ENCODE measurements around the gene TMEM272. TPM values are rescaled to one million over a fixed set of nuclear protein-coding genes. Genes with fewer than 3 reads are reported as not detected.

The TMEM272 gene
- total RNA-seq, 2 experiments from 2014 or later: 0.15 to 0.28 TPM

DNA sequence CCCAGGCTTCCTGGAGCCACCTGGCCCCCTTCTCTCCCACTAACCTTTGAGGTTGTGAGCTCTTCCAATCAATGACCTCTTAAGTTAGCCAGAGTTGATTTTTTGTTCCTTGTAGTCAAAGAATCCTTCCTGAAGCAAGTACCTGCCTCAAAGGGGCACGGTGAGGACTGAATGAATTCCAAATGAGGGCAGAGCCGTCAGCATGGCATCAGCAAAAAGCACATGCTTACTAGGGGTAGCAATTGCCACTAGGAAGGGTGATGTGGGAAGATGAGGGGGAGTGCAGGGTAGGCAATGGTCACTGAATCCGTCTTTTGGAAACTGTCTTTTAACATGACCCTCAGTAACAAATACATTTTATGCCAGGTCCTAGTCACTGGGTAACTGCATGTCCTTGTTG lies 25.4 kb downstream of the TMEM272 start:
- CTCF ChIA-PET: interaction anchor here (0.7 to 2.1 kb wide), 3 partner anchors 10 to 18 kb away, joined by 3 to 5 read pairs (median 5); no protein-coding TSS in a partner anchor
- Mint-ChIP-seq H3K4me1 (peaks cover 71% of the 10 kb centered on the region), H3K36me3 (ENCODE audit: low read depth) (no peaks in the 10 kb centered on the region), H3K4me3 (no peak overlapping the region), H3K27ac (no peak overlapping the region), H3K27me3 (no peaks in the 10 kb centered on the region), H3K9me3 (no peaks in the 10 kb centered on the region)
- DNase-seq: no peak
- POLR2A ChIA-PET: no interaction called here

DNA sequence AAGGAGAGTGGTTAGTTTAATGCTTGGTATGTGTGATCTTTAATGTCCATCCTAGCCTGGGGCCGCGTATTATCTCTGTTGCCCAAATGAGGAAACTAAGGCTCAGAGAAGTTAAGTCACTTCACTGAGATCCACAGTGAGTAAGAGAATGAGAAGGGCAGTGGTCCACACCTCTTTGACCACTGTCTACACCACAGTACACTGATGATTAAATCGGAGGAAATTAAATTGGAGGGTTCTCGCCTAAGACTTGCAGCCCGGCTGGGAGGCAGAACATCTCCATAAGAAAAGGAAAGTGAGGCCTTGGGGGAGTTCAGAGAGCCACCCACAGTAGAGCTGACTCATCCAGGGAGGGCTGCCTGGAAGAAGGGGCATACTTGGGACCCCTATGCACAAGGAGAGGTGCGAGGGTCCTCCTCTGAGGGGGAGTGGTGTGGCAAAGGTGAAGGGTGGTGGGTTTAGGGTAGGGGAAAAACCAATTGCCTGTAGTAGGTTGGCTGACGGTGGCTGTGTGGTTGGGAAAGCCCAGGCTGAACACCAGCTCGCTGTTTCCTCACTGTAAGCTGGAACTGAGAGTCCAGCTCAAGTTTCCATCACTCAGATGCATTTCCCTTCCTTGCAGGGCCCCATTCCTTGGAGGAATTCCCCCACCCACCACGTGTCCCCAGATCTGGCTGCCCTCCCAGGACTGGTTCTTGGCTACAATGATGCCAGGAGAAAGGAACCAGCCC lies 26.0 kb downstream of the TMEM272 start:
- Mint-ChIP-seq H3K36me3 (ENCODE audit: low read depth) (no peaks in the 10 kb centered on the region), H3K4me1 (peaks cover 70% of the 10 kb centered on the region), H3K9me3 (no peaks in the 10 kb centered on the region), H3K4me3 (no peak overlapping the region), H3K27me3 (no peaks in the 10 kb centered on the region), H3K27ac (no peak overlapping the region)
- ChIA-PET CTCF (interaction anchor here (0.7 to 1.1 kb wide), 2 partner anchors 13 to 18 kb away, joined by 3 to 5 read pairs; no protein-coding TSS in a partner anchor), POLR2A (no interaction called here)
- DNase-seq: no peak

DNA sequence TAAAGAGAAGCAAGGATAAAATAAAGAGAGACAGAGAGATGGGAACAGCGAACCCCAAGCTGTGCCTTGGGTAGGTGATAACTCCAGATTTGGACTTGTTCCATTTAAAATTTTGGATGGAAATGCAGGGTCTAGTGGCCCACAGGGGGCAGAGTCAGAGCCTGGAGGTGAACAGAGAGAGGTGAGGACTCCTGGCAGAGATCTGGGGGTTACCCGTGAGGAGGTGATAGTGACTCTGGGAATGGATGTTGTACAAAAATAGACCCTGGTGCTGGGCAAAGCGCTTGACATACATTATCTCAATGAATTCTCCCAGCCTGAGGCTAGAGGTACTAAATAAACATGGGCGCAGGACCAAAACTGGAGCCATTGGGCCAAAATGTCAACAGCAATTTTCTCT lies 26.7 kb downstream of the TMEM272 start:
- Mint-ChIP-seq H3K27me3 (no peaks in the 10 kb centered on the region), H3K27ac (no peak overlapping the region), H3K9me3 (no peaks in the 10 kb centered on the region), H3K4me3 (no peak overlapping the region), H3K36me3 (ENCODE audit: low read depth) (no peaks in the 10 kb centered on the region), H3K4me1 (peaks cover 63% of the 10 kb centered on the region)
- ChIA-PET POLR2A (no interaction called here), CTCF (no interaction called here)
- DNase-seq: no peak

DNA sequence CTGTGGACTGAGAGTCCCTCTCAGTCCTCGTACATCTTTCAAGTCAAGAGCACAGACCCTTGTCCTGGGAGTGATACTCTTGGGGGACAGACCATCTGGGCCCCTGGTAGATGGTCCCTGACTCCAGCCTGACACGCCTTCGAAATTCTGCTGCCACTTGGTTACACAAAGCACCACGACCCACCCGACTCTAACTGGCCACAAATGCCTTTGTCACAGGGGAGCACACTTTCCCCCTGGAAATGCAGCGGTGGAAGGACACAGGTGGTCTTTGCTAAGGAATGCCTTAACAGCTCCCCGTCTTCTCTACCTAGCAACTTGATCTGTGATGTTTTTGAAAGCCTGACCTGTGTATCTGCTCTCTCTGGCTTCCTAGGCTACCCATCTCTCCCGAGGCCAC lies 27.3 kb downstream of the TMEM272 start:
- Mint-ChIP-seq H3K36me3 (ENCODE audit: low read depth) (no peaks in the 10 kb centered on the region), H3K27me3 (no peaks in the 10 kb centered on the region), H3K9me3 (no peaks in the 10 kb centered on the region), H3K27ac (no peak overlapping the region), H3K4me3 (no peak overlapping the region), H3K4me1 (peaks cover 58% of the 10 kb centered on the region)
- DNase-seq: no peak
- ChIA-PET CTCF (no interaction called here), POLR2A (no interaction called here)

- Mint-ChIP-seq H3K9me3 (no peaks in the 10 kb centered on the region), H3K27ac (no peak overlapping the region), H3K4me1 (peaks cover 56% of the 10 kb centered on the region), H3K36me3 (ENCODE audit: low read depth) (no peaks in the 10 kb centered on the region), H3K27me3 (no peaks in the 10 kb centered on the region), H3K4me3 (no peak overlapping the region)
- DNase-seq: no peak
- ChIA-PET POLR2A (interaction anchor here (1.0 kb wide), 1 partner anchor 363 kb away, joined by 4 read pairs; no protein-coding TSS in a partner anchor), CTCF (interaction anchor here (1.4 to 5.5 kb wide), 6 partner anchors 18 to 363 kb away, joined by 3 to 101 read pairs (median 10); partner anchors contain the start of genes INTS6, NEK5 and TMEM272)
Measured at GRCh38 chr13:51816604-51817249, 28.2 kb downstream of the TMEM272 start.

GRCh38 chr13:51815848-51816247 lies 29.1 kb downstream of the TMEM272 start:
- Mint-ChIP-seq H3K27ac (no peak overlapping the region), H3K4me1 (peaks cover 51% of the 10 kb centered on the region), H3K36me3 (ENCODE audit: low read depth) (no peaks in the 10 kb centered on the region), H3K4me3 (no peak overlapping the region), H3K27me3 (no peaks in the 10 kb centered on the region), H3K9me3 (no peaks in the 10 kb centered on the region)
- no peak for DNase-seq
- CTCF ChIA-PET: interaction anchor here (0.6 to 5.5 kb wide), 26 partner anchors 9 to 635 kb away, joined by 3 to 101 read pairs (median 5); partner anchors contain the start of genes INTS6, NEK5, TMEM272 and VPS36
- POLR2A ChIA-PET: interaction anchor here (1.0 to 2.9 kb wide), 3 partner anchors 12 to 362 kb away, joined by 4 to 10 read pairs (median 7); no protein-coding TSS in a partner anchor

DNA sequence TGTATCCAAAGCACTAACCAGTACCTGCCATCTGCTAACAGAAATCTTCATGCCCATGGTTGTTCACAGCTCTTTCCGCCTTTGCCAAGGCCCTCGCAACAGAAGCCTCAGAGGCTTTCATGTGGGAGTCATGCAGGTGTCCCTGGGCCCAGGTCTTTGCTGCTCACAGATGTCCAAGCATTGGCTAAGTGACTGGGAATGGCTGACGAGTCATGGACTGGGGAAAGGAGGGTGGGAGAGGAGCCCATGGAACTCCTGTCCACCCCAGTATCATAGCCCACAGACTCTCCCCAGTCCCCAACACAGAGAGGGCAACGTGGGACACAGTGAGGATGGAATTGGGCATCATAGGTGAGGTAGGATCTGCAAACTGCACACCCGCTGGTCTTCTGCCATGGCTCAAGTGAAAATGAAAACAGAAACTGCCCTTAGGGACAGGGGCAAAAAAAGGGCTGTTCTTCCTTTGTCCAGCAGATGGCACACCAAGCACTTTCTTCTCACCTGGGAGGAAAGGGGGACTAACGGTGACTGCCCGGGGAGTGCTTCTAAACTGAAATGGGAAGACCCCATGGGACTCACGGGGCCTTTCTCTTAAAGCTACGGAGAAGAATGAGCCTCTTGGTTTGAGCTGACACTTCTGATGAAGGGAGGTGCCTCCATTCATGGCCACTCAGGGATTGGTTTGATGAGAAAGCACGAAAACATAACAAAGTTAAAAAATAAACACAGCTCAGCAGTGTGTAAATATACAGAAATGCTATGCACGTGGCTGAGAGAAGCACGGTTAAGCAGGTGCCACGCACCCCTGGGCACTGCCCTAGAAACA lies 29.9 kb downstream of the TMEM272 start:
- Mint-ChIP-seq H3K36me3 (ENCODE audit: low read depth) (no peaks in the 10 kb centered on the region), H3K4me3 (peak overlapping the region; percentile 45), H3K27ac (peak overlapping the region; percentile 54), H3K4me1 (peaks cover 45% of the 10 kb centered on the region), H3K27me3 (no peaks in the 10 kb centered on the region), H3K9me3 (no peaks in the 10 kb centered on the region)
- peak; percentile 82 for DNase-seq
- CTCF ChIA-PET: interaction anchor here (0.6 to 5.5 kb wide), 32 partner anchors 8 to 635 kb away, joined by 3 to 101 read pairs (median 5); partner anchors contain the start of genes INTS6, NEK5, TMEM272 and VPS36
- POLR2A ChIA-PET: interaction anchor here (0.7 to 2.9 kb wide), 5 partner anchors 10 to 380 kb away, joined by 3 to 11 read pairs (median 7); no protein-coding TSS in a partner anchor

- ChIA-PET POLR2A (interaction anchor here (0.6 to 2.9 kb wide), 6 partner anchors 9 to 381 kb away, joined by 3 to 11 read pairs (median 4); no protein-coding TSS in a partner anchor), CTCF (interaction anchor here (0.6 to 5.5 kb wide), 13 partner anchors 9 to 375 kb away, joined by 3 to 101 read pairs (median 9); partner anchors contain the start of gene NEK5)
- no peaks in the 10 kb centered on the region for H3K9me3 Mint-ChIP-seq
- H3K27me3 Mint-ChIP-seq: no peaks in the 10 kb centered on the region
- no peak overlapping the region for H3K27ac Mint-ChIP-seq
- H3K4me1 Mint-ChIP-seq: peaks cover 35% of the 10 kb centered on the region
- no peak overlapping the region for H3K4me3 Mint-ChIP-seq
- H3K36me3 Mint-ChIP-seq (ENCODE audit: low read depth): no peaks in the 10 kb centered on the region
- DNase-seq: no peak
Measured at GRCh38 chr13:51814071-51814470, 30.9 kb downstream of the TMEM272 start.

DNA sequence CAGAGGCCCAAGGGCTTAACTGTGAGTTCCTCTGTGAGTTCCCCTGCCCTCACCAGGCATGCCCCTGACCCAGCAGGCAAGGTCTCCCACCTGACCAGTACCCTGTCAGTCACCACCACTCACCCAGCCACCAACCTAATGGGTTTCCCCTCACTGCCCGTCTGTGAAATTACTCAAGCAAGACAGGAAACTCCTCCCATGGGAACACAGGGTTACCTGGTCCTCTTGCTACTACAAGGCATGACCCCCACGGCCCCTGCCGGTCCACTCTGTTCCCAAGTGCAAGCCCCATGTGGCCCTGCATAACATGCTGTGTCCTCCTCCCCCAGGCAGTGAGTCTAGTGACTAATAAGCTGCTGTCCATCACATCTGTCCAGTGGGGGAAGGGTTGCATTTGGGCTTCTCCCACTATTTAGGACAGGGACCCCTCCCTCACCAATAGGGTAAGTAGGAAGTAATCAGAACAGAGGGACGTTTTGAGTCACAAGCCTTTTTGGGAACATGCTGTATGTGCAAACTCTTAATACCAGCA lies 33.0 kb downstream of the TMEM272 start:
- Mint-ChIP-seq H3K27ac (no peak overlapping the region), H3K9me3 (no peaks in the 10 kb centered on the region), H3K4me3 (no peak overlapping the region), H3K4me1 (peaks cover 25% of the 10 kb centered on the region), H3K36me3 (ENCODE audit: low read depth) (no peaks in the 10 kb centered on the region), H3K27me3 (no peaks in the 10 kb centered on the region)
- POLR2A ChIA-PET: no interaction called here
- CTCF ChIA-PET: interaction anchor here (5.0 to 5.5 kb wide), 2 partner anchors 23 to 316 kb away, joined by 45 to 101 read pairs; partner anchors contain the start of gene NEK5
- no peak for DNase-seq

DNA sequence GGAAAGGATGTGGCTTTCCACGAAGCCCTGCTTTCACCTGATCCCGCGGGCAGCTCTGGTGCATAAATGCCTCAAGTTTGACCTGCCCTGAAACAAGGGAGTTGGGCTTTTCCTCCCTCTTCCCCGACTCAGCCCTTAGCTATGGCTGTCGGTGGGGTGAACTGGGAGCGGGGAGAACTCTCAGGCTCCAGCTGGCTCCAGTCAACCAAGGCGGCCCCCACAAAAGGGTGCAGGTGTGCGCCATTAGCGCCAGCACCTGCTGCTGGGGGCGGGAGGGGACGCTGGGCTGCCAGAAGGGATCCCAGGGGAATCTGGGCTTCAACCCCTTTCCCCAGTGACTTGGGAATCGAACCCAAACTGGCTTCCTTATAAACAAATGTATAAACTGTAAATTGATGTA lies 33.9 kb downstream of the TMEM272 start:
- Mint-ChIP-seq H3K4me3 (no peak overlapping the region), H3K27me3 (no peaks in the 10 kb centered on the region), H3K9me3 (no peaks in the 10 kb centered on the region), H3K36me3 (ENCODE audit: low read depth) (no peaks in the 10 kb centered on the region), H3K27ac (no peak overlapping the region), H3K4me1 (peaks cover 25% of the 10 kb centered on the region)
- POLR2A ChIA-PET: interaction anchor here (1.0 kb wide), 1 partner anchor 358 kb away, joined by 3 read pairs; the partner anchor contains the start of gene INTS6
- DNase-seq: no peak
- CTCF ChIA-PET: interaction anchor here (1.0 to 1.1 kb wide), 3 partner anchors 23 to 685 kb away, joined by 3 to 4 read pairs (median 3); no protein-coding TSS in a partner anchor

- no peaks in the 10 kb centered on the region for H3K27me3 Mint-ChIP-seq
- no peak overlapping the region for H3K27ac Mint-ChIP-seq
- ChIA-PET CTCF (no interaction called here), POLR2A (no interaction called here)
- no peak overlapping the region for H3K4me3 Mint-ChIP-seq
- H3K9me3 Mint-ChIP-seq: no peaks in the 10 kb centered on the region
- H3K36me3 Mint-ChIP-seq (ENCODE audit: low read depth): no peaks in the 10 kb centered on the region
- peaks cover 26% of the 10 kb centered on the region for H3K4me1 Mint-ChIP-seq
- no peak for DNase-seq
Measured at GRCh38 chr13:51808811-51809210, 36.2 kb downstream of the TMEM272 start.

GRCh38 chr13:51807041-51807440 lies 37.9 kb downstream of the TMEM272 start:
- Mint-ChIP-seq H3K9me3 (no peaks in the 10 kb centered on the region), H3K4me3 (no peak overlapping the region), H3K27ac (no peak overlapping the region), H3K4me1 (peaks cover 35% of the 10 kb centered on the region), H3K27me3 (no peaks in the 10 kb centered on the region), H3K36me3 (ENCODE audit: low read depth) (no peaks in the 10 kb centered on the region)
- POLR2A ChIA-PET: interaction anchor here (2.7 kb wide), 1 partner anchor 355 kb away, joined by 22 read pairs; the partner anchor contains the start of gene INTS6
- no peak for DNase-seq
- CTCF ChIA-PET: interaction anchor here (1.2 to 1.3 kb wide), 2 partner anchors 8 to 9 kb away, joined by 3 read pairs; no protein-coding TSS in a partner anchor
